ENCODE measurements around the gene C10orf71.

C10orf71 gene

GRCh38 chr10:49375611-49376010 lies 76.6 kb downstream of the C10orf71 start:
- no peak for DNase-seq
